ENCODE data around the gene NCBP3. TPM values are rescaled to one million over a fixed set of nuclear protein-coding genes. Genes with fewer than 3 reads are reported as not detected.

The NCBP3 gene
- total RNA-seq, 1 experiment from 2014 or later, result 28.1 TPM

DNA sequence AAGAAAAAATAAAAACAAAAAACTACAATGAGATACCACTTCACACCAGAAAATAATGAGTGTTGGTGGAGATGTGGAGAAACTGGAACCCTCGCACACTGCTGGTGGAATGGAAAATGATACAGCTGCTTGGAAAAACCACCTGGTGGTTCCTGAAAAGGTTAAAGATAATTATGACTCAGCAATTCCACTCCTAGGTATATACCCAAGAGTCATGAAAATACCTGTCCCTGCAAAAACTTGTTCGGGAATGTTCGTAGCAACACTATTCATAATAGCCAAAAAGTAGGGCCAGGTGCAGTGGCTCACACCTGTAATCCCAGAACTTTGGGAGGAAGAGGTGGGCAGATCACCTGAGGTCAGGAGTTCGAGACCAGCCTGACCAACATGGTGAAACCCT is 36.9 kb downstream of the NCBP3 start:
- intact Hi-C loops (cut with micrococcal nuclease; ENCODE audit: unreplicated experiment) (no loop called here), in situ Hi-C loops (cut with HindIII; ENCODE audit: low pct_unique_long_range_greater_than_20kb, low sequenced_read_pairs) (no loop called here)
- Histone ChIP-seq H3K4me1 (ENCODE audit: control insufficient read depth, insufficient read depth, low read length) (no peaks in the 10 kb centered on the region), H3K27me3 (ENCODE audit: control insufficient read depth, insufficient read depth, low read length) (no peaks in the 10 kb centered on the region), H3K27ac (ENCODE audit: low read length) (no peak overlapping the region), H3K9me3 (ENCODE audit: control insufficient read depth, insufficient read depth, low read depth, low read length) (no peaks in the 10 kb centered on the region), H3K4me3 (ENCODE audit: low read depth in 2 of 2, low read length in 2 of 2) (no peak overlapping the region), H3K36me3 (ENCODE audit: control insufficient read depth, insufficient read depth, low read length) (no peaks in the 10 kb centered on the region)
- no peak for DNase-seq (ENCODE audit: low read depth, low spot score)
- POLR2A ChIA-PET, result no interaction called here
- TF ChIP-seq SIN3A (IDR thresholded peaks at IDR 0.05; ENCODE audit: borderline replicate concordance, insufficient read depth, low read depth, low read length) (no peak), POLR2AphosphoS5 (IDR thresholded peaks at IDR 0.05; ENCODE audit: low read depth, low read length) (no peak)
- TF ChIP-seq, protein P1, sequence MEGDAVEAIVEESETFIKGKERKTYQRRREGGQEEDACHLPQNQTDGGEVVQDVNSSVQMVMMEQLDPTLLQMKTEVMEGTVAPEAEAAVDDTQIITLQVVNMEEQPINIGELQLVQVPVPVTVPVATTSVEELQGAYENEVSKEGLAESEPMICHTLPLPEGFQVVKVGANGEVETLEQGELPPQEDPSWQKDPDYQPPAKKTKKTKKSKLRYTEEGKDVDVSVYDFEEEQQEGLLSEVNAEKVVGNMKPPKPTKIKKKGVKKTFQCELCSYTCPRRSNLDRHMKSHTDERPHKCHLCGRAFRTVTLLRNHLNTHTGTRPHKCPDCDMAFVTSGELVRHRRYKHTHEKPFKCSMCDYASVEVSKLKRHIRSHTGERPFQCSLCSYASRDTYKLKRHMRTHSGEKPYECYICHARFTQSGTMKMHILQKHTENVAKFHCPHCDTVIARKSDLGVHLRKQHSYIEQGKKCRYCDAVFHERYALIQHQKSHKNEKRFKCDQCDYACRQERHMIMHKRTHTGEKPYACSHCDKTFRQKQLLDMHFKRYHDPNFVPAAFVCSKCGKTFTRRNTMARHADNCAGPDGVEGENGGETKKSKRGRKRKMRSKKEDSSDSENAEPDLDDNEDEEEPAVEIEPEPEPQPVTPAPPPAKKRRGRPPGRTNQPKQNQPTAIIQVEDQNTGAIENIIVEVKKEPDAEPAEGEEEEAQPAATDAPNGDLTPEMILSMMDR (IDR thresholded peaks at IDR 0.05), result no peak
- no TSS peak for BruUV-seq (replicated peaks)
- ATAC-seq, result no peak
- CTCF ChIA-PET, result no interaction called here

DNA sequence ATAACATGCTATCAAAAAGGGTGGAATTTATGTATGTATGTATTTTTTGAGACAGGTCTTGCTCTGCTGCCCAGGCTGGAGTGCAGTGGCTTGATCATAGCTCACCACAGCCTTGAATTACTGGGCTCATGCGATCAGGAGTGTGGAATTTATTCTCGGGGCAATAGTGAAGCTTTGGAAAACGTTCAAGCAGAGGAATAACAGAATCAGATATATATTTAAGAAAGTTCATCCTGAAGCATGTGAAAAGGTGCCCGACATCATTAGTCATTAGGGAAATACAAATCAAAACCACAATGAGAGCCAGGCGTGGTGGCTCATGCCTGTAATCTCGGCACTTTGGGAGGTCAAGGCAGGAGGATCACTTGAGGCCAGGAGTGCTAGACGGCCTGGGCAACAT is 37.3 kb downstream of the NCBP3 start:
- no peaks in the 10 kb centered on the region for H3K4me1 ChIP-seq (ENCODE audit: control insufficient read depth, insufficient read depth, low read length)
- ATAC-seq, result no peak
- CTCF ChIA-PET, result no interaction called here
- in situ Hi-C loops (cut with HindIII; ENCODE audit: low pct_unique_long_range_greater_than_20kb, low sequenced_read_pairs), result no loop called here
- H3K36me3 ChIP-seq (ENCODE audit: control insufficient read depth, insufficient read depth, low read length), result no peaks in the 10 kb centered on the region
- H3K9me3 ChIP-seq (ENCODE audit: control insufficient read depth, insufficient read depth, low read depth, low read length), result no peaks in the 10 kb centered on the region
- BruUV-seq (replicated peaks), result no TSS peak
- POLR2A ChIA-PET, result interaction anchor here (0.5 kb wide), 1 partner anchor 222 kb away, joined by 9 read pairs; no protein-coding TSS in a partner anchor
- intact Hi-C loops (cut with micrococcal nuclease; ENCODE audit: unreplicated experiment), result no loop called here
- H3K4me3 ChIP-seq (ENCODE audit: low read depth in 2 of 2, low read length in 2 of 2), result no peak overlapping the region
- no peak for DNase-seq (ENCODE audit: low read depth, low spot score)
- TF ChIP-seq, protein P1 (IDR thresholded peaks at IDR 0.05), result no peak
- TF ChIP-seq, protein P2, sequence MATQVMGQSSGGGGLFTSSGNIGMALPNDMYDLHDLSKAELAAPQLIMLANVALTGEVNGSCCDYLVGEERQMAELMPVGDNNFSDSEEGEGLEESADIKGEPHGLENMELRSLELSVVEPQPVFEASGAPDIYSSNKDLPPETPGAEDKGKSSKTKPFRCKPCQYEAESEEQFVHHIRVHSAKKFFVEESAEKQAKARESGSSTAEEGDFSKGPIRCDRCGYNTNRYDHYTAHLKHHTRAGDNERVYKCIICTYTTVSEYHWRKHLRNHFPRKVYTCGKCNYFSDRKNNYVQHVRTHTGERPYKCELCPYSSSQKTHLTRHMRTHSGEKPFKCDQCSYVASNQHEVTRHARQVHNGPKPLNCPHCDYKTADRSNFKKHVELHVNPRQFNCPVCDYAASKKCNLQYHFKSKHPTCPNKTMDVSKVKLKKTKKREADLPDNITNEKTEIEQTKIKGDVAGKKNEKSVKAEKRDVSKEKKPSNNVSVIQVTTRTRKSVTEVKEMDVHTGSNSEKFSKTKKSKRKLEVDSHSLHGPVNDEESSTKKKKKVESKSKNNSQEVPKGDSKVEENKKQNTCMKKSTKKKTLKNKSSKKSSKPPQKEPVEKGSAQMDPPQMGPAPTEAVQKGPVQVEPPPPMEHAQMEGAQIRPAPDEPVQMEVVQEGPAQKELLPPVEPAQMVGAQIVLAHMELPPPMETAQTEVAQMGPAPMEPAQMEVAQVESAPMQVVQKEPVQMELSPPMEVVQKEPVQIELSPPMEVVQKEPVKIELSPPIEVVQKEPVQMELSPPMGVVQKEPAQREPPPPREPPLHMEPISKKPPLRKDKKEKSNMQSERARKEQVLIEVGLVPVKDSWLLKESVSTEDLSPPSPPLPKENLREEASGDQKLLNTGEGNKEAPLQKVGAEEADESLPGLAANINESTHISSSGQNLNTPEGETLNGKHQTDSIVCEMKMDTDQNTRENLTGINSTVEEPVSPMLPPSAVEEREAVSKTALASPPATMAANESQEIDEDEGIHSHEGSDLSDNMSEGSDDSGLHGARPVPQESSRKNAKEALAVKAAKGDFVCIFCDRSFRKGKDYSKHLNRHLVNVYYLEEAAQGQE (IDR thresholded peaks at IDR 0.05; ENCODE audit: insufficient read depth in 1 of 2, low read depth in 2 of 2, low read length in 1 of 2), result no peak
- TF ChIP-seq TCF7L2 (IDR thresholded peaks at IDR 0.05; ENCODE audit: low read depth, low read length) (no peak), SIN3A (IDR thresholded peaks at IDR 0.05; ENCODE audit: borderline replicate concordance, insufficient read depth, low read depth, low read length) (no peak)
- H3K27ac ChIP-seq (ENCODE audit: low read length), result no peak overlapping the region
- H3K27me3 ChIP-seq (ENCODE audit: control insufficient read depth, insufficient read depth, low read length), result no peaks in the 10 kb centered on the region

All from Panc1 (cell line).